ENCODE measurements around the gene TMEM14B. TPM values are rescaled to one million over a fixed set of nuclear protein-coding genes. Genes with fewer than 3 reads are reported as not detected.
A peak's percentile ranks its signal among the peaks of the same experiment; 100 is the strongest.

TMEM14B gene
- total and polyA plus RNA-seq, 9 of the 15 experiments (the other 6 are each of a cell fraction or from before 2014, with no cell fraction given), result 174 to 862 (median 263) TPM

GRCh38 chr6:10747251-10747972, at the start of gene TMEM14B (continued):
- TF ChIP-seq HMGN3 (IDR thresholded peaks at IDR 0.05; ENCODE audit: borderline replicate concordance, extremely low read depth, insufficient read length, low read depth, low read length) (peak; percentile 96), NFYB (IDR thresholded peaks at IDR 0.05; ENCODE audit: extremely low read depth, insufficient read length) (no peak), NONO (IDR thresholded peaks at IDR 0.05; ENCODE audit: low read depth in 2 of 2, low read length in 1 of 2) (peak; percentile 15 to 21; a peak in 2 of 4 replicates), ZNF695 (CRISPR knock-in tag; IDR thresholded peaks at IDR 0.05) (no peak), ZNF696 (CRISPR knock-in tag; conservative IDR thresholded peaks at IDR 0.05) (no peak), PTTG1 (tag; IDR thresholded peaks at IDR 0.05; ENCODE audit: low read depth) (no peak), ASH1L (IDR thresholded peaks at IDR 0.05; ENCODE audit: borderline replicate concordance, low read depth, partially characterized antibody) (no peak), BCLAF1 (IDR thresholded peaks at IDR 0.05; ENCODE audit: borderline replicate concordance in 1 of 2, control insufficient read depth in 1 of 2, low read depth in 2 of 2, low read length in 1 of 2) (peak in 1 of 2 experiments; percentile 80; a peak in 1 of 4 replicates), RFX1 (IDR thresholded peaks at IDR 0.05) (no peak), CBX8 (IDR thresholded peaks at IDR 0.05; ENCODE audit: borderline replicate concordance, extremely low read depth, low read depth, low read length, poor library complexity, severe bottlenecking) (no peak), ZBTB26 (CRISPR knock-in tag; IDR thresholded peaks at IDR 0.05) (0 out of 2 replicates have a peak, but pooled peaks have one; percentile 22), RBFOX2 (IDR thresholded peaks at IDR 0.05; ENCODE audit: low read depth, low read length) (peak; percentile 96), MITF (IDR thresholded peaks at IDR 0.05) (peak; percentile 75), SMARCC2 (IDR thresholded peaks at IDR 0.05; ENCODE audit: low read depth) (no peak)
- TF ChIP-seq, protein P1, sequence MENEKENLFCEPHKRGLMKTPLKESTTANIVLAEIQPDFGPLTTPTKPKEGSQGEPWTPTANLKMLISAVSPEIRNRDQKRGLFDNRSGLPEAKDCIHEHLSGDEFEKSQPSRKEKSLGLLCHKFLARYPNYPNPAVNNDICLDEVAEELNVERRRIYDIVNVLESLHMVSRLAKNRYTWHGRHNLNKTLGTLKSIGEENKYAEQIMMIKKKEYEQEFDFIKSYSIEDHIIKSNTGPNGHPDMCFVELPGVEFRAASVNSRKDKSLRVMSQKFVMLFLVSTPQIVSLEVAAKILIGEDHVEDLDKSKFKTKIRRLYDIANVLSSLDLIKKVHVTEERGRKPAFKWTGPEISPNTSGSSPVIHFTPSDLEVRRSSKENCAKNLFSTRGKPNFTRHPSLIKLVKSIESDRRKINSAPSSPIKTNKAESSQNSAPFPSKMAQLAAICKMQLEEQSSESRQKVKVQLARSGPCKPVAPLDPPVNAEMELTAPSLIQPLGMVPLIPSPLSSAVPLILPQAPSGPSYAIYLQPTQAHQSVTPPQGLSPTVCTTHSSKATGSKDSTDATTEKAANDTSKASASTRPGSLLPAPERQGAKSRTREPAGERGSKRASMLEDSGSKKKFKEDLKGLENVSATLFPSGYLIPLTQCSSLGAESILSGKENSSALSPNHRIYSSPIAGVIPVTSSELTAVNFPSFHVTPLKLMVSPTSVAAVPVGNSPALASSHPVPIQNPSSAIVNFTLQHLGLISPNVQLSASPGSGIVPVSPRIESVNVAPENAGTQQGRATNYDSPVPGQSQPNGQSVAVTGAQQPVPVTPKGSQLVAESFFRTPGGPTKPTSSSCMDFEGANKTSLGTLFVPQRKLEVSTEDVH (IDR thresholded peaks at IDR 0.05; ENCODE audit: low read depth, partially characterized antibody), result peak; percentile 62
